Measurements from ENCODE around the gene ZBTB2. TPM values are rescaled to one million over a fixed set of nuclear protein-coding genes. Genes with fewer than 3 reads are reported as not detected.
"Not testable (repeated sequence)": the region's sequence is repeated elsewhere in the genome, so short reads cannot be mapped to it uniquely, and the experiment has no call there.

Gene ZBTB2
- total and polyA plus RNA-seq, 2 donors (not counting 3 experiments of a cell fraction or from before 2014, with no cell fraction given) = 11.8 to 13.1 TPM

DNA sequence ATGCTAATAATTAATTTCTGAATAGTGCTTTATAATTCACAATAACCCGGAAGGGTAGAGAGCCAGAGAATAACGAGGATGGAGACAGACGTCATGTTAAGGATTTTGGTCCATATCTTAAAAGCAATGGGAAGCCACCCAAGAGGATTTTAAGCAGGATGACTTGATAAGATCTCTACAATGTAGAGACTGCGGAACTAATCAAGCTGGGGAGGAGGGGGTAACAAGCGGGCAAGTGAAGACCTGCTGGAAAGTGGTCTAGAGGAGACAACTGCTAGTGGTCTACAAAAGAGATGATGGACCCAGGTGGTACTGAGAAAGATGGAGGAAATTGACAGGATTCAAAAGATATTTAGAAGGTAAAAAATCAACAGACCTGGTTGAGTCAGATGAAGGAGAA is 7.2 kb downstream of the ZBTB2 start:
- intact Hi-C loops (cut with micrococcal nuclease) (no loop called here), dilution Hi-C loops (cut with MboI; ENCODE audit: extremely low pct_ligation_motif_present, low sequenced_read_pairs) (no loop called here)
- no TSS peak for BruUV-seq (replicated peaks)
- H3K27me3 ChIP-seq (ENCODE audit: control insufficient read depth in 2 of 2, insufficient read depth in 2 of 2, low read length in 2 of 2) = no peaks in the 10 kb centered on the region
- H3K27ac ChIP-seq (ENCODE audit: insufficient read depth, low read depth, low read length) = no peak overlapping the region
- peaks cover 59% of the 10 kb centered on the region for H3K79me2 ChIP-seq (ENCODE audit: control insufficient read depth, insufficient read depth, low read length)
- no peak overlapping the region for H3K4me3 ChIP-seq (replicated peaks in 1 of 3; ENCODE audit: insufficient read depth in 1 of 3, low read depth in 1 of 3, low read length in 3 of 3)
- DNase-seq (ENCODE audit: low read depth, low spot score) (no peak), FAIRE-seq (no peak)
- no peaks in the 10 kb centered on the region for H3K36me3 ChIP-seq (ENCODE audit: control insufficient read depth in 2 of 2, extremely low read depth in 1 of 2, insufficient read depth in 2 of 2, low read length in 2 of 2)
- H3K9me1 ChIP-seq (replicated peaks; ENCODE audit: control insufficient read depth, extremely low read depth, insufficient read depth, low read length) = no peaks in the 10 kb centered on the region
- no peak overlapping the region for H3K4me2 ChIP-seq (ENCODE audit: insufficient read depth, low read length)
- no peak overlapping the region for H2AFZ ChIP-seq (ENCODE audit: low read depth, low read length)
- H3K4me1 ChIP-seq (ENCODE audit: control insufficient read depth, extremely low read depth, insufficient read depth, low read length) = peaks cover 8% of the 10 kb centered on the region
- no peak overlapping the region for H3K9ac ChIP-seq (replicated peaks; ENCODE audit: extremely low read depth, insufficient read depth, low read length)
- H4K20me1 ChIP-seq (replicated peaks; ENCODE audit: control insufficient read depth, extremely low read depth, insufficient read depth, low read length) = no peaks in the 10 kb centered on the region
- ChIA-PET CTCF (no interaction called here), POLR2A (no interaction called here)
- H3K9me3 ChIP-seq (replicated peaks; ENCODE audit: control insufficient read depth, insufficient read depth, low read length) = no peaks in the 10 kb centered on the region
- no peak for TF ChIP-seq JUN (IDR thresholded peaks at IDR 0.05; ENCODE audit: borderline replicate concordance, insufficient read depth, insufficient read length, low read depth)

- peaks cover 57% of the 10 kb centered on the region for H3K79me2 ChIP-seq (ENCODE audit: control insufficient read depth, insufficient read depth, low read length)
- H3K9me1 ChIP-seq (replicated peaks; ENCODE audit: control insufficient read depth, extremely low read depth, insufficient read depth, low read length); H3K4me1 ChIP-seq (ENCODE audit: control insufficient read depth, extremely low read depth, insufficient read depth, low read length); dilution Hi-C loops (cut with MboI; ENCODE audit: extremely low pct_ligation_motif_present, low sequenced_read_pairs); BruUV-seq (replicated peaks); intact Hi-C loops (cut with micrococcal nuclease); H3K27ac ChIP-seq (ENCODE audit: insufficient read depth, low read depth, low read length); H3K9me3 ChIP-seq (replicated peaks; ENCODE audit: control insufficient read depth, insufficient read depth, low read length); H3K9ac ChIP-seq (replicated peaks; ENCODE audit: extremely low read depth, insufficient read depth, low read length); H3K36me3 ChIP-seq (ENCODE audit: control insufficient read depth in 2 of 2, extremely low read depth in 1 of 2, insufficient read depth in 2 of 2, low read length in 2 of 2); H2AFZ ChIP-seq (ENCODE audit: low read depth, low read length); DNase-seq (ENCODE audit: low read depth, low spot score); H4K20me1 ChIP-seq (replicated peaks; ENCODE audit: control insufficient read depth, extremely low read depth, insufficient read depth, low read length); FAIRE-seq; H3K27me3 ChIP-seq (ENCODE audit: control insufficient read depth in 2 of 2, insufficient read depth in 2 of 2, low read length in 2 of 2); H3K4me3 ChIP-seq (replicated peaks in 1 of 3; ENCODE audit: insufficient read depth in 1 of 3, low read depth in 1 of 3, low read length in 3 of 3); H3K4me2 ChIP-seq (ENCODE audit: insufficient read depth, low read length): not testable (repeated sequence)
- CTCF ChIA-PET = interaction anchor here (0.5 to 0.7 kb wide), 2 partner anchors 12 to 1571 kb away, joined by 3 read pairs; no protein-coding TSS in a partner anchor
- POLR2A ChIA-PET = interaction anchor here (0.7 kb wide), 1 partner anchor 524 kb away, joined by 6 read pairs; no protein-coding TSS in a partner anchor
Observed at GRCh38 chr6:151382631-151383030, 8.7 kb downstream of the ZBTB2 start.
